HuH-7.5 (cell line): ENCODE data around the gene PTPRS.

Experiments
- DNase-seq: peaks from one replicate; pipeline ENCODE4 v3.0.0; 2011; ENCODE audit warnings: low spot score

The PTPRS gene

GRCh38 chr19:5308451-5309437 is 31.9 kb downstream of the PTPRS start:
- no peak for DNase-seq

DNA sequence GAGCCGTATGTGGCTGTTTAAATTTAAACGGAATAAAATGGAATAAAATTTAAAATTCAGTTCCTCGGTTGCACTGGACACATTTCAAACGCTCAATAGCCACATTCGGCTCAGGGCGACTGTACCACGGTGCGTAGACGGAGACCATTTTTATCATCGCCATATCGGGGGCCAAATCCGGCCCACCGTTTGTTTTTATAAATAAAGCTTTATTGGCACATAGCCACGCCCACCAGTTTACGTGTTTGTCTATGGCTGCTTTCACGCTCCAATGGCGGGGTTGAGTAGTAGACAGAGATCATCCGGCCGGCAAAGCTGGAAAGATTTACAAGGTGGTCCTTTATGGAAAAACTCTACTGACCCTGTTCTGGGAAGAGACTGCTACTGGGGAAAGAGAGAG is 33.0 kb downstream of the PTPRS start:
- DNase-seq: no peak

DNA sequence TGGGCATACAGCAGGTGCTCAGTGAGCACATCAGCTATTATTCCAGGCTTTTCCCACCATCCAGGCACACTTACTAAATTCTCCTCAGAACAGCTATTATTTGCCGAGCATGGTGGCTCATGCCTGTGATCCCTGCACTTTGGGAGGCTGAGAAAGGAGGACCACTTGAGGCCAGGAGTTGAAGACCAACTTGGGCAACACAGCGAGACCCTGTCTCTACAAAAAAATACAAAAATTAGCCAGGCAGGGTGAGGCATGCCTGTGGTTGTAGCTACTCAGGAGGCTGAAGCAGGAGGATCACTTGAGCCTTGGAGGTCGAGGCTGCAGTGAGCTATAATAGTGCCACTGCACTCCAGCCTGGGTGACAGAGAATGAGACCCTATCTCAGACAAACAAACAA is 35.4 kb downstream of the PTPRS start:
- DNase-seq: no peak

- no peak for DNase-seq
Observed at GRCh38 chr19:5304486-5304885, 36.1 kb downstream of the PTPRS start.

DNA sequence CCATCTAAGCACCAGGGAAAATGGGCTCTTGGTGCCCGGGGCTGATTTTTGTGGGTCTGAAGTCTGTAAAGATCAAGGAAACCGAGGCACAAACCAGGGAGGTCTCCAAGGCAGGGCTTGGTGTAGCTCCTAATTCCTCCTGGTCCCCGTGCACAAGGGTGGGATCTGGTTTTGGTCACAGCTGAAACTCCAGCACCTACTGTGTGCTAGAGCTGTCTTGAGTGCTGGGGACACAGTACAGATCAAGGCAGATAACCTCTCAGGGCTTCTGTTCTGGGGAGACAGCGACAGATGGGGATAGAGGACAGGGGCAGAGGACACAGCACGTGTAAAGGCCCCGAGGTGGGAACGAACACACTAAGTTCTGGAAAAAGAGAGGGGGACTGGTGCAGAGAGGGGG is 37.4 kb downstream of the PTPRS start:
- no peak for DNase-seq

GRCh38 chr19:5302396-5302795 is 38.2 kb downstream of the PTPRS start:
- DNase-seq: no peak

GRCh38 chr19:5299137-5299536 is 41.5 kb downstream of the PTPRS start:
- no peak for DNase-seq

GRCh38 chr19:5298471-5298901 is 42.1 kb downstream of the PTPRS start:
- no peak for DNase-seq

DNA sequence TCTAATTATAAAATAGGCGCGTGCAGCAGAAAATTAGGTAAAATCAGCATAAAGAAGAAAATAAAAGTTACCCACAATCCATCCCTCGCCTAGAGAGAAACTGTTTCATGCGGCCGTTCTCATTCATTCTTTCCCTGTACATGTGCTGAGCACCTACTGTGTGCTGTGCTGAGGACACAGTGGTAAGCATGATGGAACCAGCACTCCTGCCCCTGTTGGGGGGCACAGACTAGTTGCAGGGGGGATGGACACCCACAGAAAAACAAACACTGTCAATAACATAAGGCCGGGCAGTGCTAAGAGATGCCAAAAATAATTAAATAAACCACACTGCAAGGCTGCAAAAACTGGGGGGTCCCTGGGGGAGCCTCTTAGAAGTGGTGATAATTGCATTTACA is 43.3 kb downstream of the PTPRS start:
- DNase-seq: no peak

- DNase-seq: no peak
Observed at GRCh38 chr19:5296457-5297271, 43.9 kb downstream of the PTPRS start.

GRCh38 chr19:5296021-5296420 is 44.6 kb downstream of the PTPRS start:
- DNase-seq: no peak

DNA sequence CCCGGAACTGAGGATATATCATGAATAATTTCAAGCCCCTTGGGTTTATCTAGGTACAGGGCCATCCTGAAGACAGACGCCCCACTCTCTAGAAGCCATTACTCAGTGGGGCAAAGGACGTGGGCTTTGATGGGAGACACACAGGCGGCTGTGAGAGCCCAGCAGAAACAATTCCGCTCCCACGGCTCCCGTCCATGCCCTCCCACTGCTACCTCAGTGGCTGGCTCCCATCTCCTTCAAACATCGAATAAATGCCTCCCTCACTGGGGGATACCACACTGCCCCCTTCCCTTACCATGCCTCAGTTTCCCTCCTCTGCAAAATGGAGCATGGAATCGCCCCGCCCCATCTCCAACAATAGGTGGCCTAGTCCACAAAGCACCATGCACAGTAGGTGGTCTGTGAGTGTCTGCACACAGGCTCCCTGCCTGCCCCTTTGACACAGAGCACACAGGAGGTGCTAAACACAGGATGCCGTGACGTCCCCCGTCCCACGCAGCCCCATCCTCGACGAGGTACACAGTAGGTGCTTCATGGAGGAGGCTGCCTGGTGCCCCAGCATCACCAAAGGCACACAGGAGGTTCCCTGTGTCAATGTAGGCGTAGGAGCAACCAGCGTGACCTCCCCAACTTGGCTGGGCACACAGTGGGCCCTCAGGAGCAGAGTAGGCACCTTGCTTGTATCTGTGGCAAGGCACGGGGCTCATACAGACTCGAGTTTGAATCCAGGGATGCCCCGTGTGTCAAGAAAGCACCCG is 46.0 kb downstream of the PTPRS start:
- DNase-seq: no peak

DNA sequence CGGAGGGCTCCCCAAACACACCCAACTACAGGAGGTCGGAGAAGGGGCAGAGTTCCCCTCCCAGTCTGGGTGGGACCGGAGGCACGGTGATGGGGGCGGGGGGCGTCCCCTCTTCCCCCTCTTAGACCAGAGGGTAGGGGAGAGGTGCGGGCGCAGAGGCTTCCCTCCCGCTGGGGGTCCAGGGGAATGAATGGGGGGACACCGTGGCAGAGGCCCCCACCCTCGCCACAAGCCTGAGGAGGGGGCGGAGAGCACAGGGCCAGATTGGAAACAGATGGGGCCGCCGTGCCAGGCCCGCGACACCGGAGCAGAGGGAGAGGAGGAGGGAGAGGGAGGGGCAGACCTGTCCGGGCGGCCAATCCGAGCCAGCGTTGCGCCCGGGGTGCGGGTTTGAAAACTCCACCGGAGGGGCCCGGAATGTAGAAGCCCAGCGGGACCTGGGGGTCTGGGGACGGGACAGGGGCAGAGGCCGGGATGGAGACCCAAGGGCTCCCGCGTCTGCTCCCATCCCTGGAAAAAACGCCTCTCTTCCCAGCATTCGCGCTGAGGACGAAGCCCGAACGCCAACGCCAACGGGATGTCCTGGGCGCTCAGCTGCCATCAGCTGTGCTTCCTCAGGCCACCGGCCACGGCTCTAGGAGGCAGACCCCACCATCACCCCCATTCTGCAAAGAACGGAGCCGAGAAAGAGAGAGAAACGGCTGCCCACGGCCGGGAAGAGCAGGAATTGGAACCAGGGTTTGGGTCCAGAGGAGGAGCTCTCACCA is 46.8 kb downstream of the PTPRS start:
- DNase-seq: no peak

DNA sequence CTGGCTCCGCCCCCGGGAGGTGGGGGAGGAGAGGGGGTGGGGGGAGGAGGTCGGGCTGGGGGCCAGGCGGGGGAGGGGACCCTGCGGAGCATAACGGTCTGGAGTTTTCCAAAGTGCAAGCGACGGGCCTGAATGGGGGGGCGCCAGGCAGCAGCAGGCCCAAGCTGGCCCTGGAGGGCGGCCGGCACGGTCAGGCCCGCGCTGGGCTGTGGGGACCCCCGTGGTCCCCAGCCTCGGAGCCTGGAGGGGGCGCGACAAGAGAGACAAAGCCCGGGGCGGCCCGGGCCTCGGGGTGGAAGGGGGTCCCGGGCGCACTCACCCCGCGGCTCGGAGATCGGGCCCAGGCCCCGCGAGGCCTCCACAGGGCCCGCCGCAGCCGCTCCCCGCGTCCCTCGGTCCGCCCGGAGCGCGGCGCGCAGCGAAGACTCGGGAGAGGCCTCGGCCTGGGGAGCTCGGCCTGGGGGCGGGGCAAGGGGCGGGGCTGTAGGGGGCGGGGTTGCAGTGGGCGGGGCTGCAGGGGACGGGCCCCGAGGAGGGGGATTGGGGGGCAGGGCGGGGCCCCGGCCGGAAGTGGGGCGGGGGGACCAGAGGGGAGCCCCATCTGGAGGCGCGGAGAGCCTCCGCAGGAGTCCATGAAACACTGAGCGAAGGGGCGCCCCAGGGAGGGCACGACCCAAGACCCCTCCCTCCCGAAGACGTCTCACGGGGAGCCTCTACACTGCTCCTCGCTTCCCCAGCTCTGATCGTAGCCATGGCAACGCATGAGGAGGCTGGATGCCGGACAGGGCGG is 47.6 kb downstream of the PTPRS start:
- no peak for DNase-seq

- no peak for DNase-seq
Observed at GRCh38 chr19:5292453-5292821, 48.2 kb downstream of the PTPRS start.

- DNase-seq: no peak
Observed at GRCh38 chr19:5291588-5292193, 48.9 kb downstream of the PTPRS start.
